GM18499 (cell line): Measurements from ENCODE around the gene SYT1.
A peak's percentile ranks its signal among the peaks of the same experiment; 100 is the strongest.
"Not testable (repeated sequence)": the region's sequence is repeated elsewhere in the genome, so short reads cannot be mapped to it uniquely, and the experiment has no call there.

Source experiments
- ATAC-seq: cut with Tn5 transposase; IDR thresholded peaks from one replicate; pipeline ENCODE4 v1.9.1; 2021; ENCODE audit warnings: moderate number of reproducible peaks; ENCODE audit not compliant: insufficient read depth, unreplicated experiment

SYT1 gene

DNA sequence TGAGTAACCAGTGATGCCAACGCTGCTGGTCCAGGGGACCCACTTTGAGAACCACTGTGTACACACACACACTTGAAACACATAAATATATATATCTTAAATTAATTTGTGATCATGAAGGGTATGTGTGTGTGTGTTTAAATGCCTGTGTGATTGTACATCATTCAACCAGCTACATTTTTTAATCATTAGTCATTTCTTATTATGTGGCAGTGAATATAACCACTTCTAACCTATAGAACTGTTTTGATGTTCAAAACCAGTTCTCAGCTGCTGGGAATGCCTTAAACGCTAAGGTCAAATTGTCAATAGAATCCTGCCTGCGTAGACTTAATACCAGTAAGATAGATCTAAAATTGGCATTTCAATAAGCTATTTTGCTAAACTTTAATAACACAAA lies 330.0 kb downstream of the SYT1 start:
- no peak for ATAC-seq

DNA sequence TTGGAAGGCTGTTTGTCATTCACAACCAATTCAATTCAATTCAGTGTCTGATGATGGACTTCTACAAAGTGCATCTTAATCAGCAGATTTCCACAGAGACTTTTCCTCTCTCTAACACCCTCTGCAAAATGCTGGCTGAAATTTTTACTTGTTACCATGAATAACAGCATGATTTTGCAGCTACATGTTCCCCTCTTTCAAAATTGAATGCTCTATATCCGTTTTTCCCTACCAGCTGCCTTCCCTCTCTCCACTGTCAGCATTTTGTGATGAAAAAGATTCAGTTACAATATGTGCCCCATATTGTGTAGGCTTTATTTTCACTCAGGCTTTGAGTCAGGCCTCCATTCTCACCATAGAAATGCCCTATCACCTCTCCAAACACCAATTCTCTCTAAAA lies 334.6 kb downstream of the SYT1 start:
- ATAC-seq: no peak

DNA sequence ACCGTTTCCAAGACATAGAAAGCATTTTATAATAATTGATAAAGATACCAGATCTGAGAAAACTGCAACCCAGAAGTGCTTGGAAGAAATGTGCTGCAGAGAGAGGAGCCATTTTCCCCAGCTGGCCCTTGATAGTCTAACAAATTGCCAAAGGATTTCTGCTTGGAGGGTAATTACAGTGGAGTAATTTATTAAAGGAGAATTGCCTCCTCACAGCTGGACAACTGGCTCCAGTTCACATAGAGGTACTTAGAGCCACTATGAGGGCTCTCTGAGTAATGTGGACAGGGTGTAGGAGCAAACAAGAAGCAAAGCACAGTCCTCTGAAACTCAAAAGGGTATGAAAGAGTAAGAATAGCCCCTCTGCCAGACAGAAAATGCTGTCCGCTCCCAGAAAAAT lies 335.6 kb downstream of the SYT1 start:
- no peak for ATAC-seq

DNA sequence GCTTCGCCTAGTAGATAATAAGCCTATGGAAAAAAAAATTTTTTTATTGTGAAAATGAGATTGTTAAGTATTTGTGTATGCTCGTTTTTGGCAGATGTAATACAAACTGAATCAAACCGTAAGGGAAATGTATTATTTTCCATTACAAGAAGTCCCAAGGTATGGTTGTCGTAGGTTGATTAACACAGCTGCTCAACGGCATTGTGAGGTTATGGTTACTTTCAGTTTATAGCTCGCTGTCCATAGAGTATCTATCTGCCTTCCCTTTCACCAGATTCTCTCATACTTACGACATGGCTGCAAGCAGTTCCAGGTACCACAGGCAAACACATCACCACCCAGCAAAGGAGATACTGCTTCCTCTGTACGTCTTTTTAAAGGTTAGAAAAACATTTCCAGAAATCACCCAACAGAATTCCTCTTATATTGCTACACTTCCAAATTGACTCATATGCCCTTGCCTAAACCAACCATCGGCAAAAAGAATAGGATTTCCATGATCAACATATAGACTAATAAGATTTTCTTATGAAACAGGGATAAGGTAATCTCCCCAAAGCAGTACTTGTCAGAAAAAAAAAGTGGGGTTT lies 338.6 kb downstream of the SYT1 start:
- no peak for ATAC-seq

DNA sequence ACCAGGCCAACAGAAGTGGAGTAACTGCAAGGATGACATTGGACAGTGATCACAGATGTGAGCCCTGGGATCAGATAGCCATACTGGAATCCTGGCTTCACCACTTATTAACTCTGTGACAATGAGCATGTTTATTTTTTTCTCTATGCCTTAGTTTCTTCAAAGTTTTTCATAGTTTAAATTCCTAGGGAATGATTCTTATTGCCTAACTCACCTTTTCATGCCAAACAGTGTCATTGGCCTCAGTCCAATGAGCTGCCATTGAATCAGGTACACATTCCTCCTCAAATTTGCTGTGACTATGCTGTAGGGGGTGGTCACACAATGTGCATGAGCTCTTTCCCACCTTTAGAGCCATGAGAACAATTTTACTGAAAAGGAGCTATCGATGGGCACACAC lies 342.3 kb downstream of the SYT1 start:
- no peak for ATAC-seq

DNA sequence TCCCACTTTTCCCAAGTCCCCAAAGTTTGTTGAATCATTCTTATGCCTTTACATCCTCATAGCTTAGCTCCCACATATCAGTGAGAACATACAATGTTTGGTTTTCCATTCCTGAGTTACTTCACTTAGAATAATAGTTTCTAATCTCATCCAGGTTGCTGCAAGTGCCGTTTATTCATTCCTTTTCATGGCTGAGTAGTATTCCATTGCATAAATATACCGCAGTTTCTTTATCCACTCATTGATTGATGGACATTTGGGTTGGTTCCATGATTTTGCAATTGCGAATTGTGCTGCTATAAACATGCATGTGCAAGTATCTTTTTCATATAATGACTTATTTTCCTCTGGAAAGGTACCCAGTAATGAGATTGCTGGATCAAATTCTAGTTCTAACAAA lies 345.8 kb downstream of the SYT1 start:
- ATAC-seq: not testable (repeated sequence)

DNA sequence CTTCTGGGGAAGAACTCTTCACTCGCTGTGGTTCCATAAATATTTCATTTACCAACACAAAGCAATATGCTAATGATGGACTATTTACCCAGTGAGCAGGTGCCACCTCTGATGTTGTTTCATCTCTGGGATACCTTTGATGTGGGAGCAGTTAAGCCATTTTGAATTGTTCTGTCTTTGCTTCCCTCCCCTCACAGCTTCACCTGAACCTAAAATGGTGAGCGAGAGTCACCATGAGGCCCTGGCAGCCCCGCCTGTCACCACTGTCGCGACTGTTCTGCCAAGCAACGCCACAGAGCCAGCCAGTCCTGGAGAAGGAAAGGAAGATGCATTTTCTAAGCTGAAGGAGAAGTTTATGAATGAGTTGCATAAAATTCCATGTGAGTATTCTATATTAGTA lies 352.7 kb downstream of the SYT1 start:
- ATAC-seq: no peak

DNA sequence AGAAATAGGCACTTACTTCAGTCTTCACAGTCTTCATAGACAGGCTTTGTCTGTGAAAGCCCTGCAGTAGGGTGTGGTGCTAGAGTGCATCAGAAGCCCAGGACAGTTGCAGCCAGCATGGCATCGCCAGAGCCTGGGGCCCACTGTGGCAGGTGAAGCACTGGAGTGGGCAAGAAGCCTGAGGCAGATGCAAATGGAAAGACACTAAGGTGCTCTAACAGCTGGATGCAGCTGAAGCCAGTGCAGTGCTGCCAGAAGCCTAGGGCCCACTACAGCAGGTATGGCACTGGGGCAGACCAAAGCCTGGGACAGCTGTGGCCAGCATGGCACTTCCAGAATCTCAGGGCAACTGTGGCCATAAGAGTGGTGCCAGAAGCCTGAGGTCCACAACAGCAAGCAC lies 358.6 kb downstream of the SYT1 start:
- ATAC-seq: no peak

DNA sequence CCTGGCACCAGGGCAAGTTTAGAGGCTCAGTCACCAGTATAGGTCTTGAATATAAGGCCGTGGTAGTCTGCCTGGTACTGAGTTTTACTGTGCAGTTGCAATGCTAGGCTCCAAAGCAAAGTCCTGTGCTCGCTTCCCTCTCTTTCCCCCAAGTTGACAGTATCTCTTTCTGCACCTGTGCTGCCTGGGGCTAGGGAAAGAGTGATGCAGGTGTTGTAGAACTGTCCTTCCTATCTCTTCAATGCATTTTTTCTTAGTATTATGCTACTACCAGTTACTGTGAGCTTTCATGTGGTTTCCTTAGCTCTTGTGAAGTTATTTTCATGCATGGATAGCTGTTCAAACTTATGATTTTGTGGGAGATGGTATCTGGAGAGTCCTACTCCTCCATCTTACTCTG lies 359.2 kb downstream of the SYT1 start:
- ATAC-seq: no peak

DNA sequence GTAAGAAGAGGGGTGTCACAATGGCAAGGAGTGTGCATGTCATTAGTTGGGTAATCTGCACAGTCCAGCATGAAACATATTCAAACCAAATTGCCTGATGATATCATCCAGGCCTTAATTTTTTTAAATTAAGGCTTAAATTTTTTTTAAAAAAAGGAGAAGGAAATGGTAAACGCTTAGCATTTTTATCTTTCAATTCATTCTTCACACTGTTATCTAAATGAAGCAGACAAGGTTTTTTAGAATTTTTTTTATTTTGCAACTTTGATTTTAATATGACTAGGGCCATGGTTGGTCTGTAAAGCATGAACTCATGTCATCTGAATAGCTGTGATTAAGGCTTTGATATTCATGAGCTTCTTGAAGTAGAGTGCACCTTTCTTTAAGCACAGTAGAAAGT lies 362.5 kb downstream of the SYT1 start:
- no peak for ATAC-seq

DNA sequence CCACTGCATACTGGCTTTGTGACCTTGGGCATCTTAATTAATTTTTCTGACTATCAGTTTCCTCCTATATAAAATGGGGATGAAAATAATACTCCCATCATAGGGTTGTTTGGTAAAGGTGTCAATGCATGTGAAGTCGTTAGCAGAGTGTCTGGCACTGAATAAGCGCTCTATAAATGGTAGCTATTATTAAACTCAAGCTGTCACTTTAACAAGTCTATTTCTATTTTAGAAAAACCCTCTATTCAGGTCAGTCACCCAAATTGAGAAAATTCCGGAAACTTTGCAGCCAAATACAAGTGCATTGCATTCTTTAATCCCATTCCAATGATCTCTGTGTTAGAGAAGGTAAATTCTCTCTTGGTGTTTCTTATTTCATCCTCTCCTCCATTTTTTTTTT lies 363.1 kb downstream of the SYT1 start:
- ATAC-seq: no peak

DNA sequence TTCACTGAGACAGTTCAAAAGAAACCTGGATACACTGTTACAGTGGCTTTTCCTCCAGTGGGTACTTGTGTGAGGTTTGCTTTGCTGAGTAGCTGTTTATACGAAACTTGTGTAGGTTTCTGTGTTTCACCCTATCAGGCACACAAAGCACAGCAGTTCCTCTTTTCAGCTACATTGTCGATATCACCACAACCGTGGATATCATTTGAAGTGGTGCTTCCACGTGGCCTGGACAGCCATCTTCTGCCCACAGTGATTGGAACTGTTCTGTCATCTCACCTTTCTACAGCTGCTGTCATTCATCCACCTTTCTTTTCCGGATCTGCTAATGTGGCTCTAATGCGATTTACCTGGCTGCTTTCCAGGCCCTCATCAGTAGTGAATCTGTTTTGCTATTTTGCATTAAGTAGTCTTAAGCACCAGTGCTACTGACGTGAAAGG lies 368.8 kb downstream of the SYT1 start:
- ATAC-seq: peak; percentile 78

DNA sequence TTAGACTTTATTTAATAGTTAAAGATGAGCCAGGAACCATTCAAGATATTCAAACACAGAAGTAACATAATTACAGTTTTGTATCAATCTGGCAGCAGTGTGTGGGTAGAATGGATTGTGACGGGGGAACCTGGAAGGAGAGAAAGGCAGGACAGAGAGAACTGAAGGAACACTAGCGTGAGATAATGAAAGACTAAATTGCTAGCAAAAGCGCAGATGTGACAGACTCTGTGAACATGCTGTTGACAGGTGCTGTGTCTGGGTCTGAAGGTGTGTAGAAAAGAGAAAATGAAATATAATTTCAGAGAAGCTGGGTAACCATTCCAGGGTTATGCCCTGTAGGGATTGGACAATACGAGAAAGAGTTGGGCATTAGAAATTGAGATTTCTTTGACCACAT lies 372.3 kb downstream of the SYT1 start:
- ATAC-seq: no peak

DNA sequence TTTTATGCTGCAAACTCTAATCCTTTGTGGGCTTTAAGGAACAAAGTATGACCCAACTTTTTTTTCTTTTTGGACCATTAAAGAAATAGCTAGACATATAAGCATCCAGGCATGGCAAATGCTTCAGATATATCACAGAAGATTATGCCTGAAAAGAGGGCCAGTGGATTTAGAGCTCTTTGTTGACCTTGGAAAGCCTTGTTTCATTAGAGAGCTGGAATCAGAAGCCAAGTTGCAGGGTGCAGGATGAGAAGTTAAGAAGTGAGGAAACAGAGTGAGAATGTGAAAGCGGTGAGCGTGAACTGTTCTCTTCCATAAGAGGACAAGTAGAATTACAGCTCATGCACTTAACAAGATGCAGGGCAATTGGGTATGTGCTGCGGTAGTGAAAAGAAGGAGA lies 373.7 kb downstream of the SYT1 start:
- no peak for ATAC-seq

DNA sequence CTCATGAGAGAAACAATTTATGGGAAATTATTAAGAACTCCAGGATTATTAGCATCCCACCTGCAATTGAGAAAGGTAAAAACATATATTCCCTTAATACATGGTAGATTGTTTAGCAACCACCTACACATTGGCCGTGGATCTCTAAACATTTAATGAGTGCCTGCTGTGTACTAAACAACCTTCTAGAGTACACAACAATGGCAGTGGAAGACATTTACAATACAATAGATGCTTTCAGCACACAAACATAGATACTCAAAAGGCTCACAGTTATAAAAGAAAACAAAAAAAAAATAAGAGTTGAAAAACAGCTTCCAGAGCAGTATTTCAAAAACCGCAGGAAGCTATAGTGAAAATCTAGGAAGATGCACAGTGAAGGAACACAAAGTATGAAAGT lies 382.9 kb downstream of the SYT1 start:
- ATAC-seq: no peak

DNA sequence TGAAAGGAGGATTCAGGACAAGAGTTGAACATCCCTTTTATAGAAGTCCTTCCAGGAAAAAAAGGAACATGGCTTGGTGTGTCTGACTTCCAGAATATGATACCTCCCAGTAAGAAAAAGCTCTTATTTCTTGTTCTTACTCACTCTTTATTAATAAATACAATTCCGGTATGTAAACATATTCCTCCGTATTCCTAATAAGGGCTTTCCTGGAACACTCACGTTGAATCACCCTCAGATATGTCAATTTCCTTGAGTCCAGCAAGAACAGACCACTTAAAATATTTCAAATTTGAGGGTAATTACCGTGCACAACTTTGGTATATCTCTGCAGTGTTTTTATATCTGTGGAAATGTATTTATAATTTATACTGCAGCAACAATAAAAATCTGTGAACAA lies 385.6 kb downstream of the SYT1 start:
- ATAC-seq: no peak

DNA sequence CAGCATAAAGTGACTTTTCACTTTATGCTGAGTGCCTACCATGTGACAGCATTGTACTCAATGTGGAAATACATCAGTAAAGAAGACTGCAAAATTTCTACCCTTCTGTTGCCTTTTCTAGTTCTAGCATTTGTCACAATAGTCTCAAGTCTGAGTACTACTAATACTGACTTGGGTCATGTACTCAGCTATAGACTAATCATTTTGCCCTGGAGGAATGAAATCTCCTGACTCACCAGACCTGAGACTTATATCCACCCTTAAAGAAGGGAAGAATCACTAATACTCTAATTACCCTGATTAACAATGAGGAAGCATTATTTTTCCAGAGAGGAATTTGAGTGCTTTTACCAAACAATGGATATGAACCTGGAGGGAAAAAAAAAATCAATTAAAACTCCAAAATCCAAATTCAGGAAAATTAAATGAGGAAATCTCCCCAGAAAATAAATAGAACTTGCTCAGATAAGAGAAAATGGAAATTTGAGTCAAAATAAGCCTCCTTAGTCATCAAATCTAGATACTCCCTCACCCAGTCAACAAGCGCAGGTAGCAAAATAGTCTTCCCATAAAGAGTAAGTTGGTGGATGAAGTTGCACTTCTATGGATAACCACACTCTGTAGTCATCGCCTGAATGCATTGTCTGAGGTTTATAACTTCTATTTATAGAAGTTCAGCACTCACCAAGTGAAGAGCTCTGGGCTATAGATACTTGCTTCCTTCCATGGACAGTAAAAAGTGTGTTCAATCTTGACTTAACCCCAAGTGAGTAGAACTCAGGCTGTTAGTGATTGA lies 386.6 kb downstream of the SYT1 start:
- no peak for ATAC-seq

DNA sequence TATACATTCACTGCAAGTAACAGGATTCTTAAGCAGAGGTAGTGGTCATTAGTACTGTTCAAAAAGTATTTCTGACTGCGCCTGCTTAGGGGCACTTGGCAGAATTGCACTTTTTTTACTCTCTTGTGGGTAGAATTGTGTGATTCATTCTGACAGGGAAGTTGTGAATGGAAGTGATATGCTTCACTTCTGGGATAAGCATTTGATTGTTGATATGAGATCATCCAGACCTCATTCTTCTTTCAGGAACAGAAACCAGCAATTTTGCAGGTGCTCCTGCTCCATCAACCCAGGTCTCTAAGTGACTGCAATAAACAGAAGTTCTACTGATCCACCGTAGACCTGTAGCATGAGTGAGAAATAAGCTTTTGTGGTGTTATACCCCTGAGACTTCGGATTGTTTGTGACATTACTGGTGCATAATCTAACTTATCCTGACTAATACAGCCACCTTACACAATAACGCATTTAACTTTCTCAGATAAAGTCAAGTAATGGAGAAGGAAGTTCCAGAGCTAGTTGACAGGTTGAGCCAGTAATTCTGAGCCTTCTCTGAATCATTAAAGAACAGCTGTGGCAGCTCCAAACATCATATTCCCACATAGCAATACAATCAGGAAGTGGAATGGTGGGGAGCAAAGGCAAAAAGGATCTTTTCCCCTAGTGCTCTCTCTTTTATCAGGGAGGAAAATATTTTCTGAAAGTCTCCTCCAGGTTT lies 387.9 kb downstream of the SYT1 start:
- ATAC-seq: no peak

DNA sequence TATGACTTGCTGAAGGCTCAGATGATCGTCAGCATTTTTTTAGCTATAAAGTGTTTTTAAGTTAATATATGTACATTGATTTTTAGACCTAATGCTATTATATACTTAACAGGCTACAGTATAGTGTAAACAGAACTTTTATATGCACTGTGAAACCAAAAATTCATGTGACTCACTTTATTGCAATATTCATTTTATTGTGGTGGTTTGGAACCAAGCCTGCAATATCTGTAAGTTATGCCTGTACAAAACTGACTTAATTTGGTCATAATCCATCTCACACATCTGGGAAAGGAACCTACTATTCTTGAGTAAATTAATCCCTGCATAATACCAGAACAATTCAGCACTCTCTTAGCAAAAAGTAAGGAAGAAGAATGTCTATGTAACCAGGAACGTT lies 390.7 kb downstream of the SYT1 start:
- ATAC-seq: no peak

DNA sequence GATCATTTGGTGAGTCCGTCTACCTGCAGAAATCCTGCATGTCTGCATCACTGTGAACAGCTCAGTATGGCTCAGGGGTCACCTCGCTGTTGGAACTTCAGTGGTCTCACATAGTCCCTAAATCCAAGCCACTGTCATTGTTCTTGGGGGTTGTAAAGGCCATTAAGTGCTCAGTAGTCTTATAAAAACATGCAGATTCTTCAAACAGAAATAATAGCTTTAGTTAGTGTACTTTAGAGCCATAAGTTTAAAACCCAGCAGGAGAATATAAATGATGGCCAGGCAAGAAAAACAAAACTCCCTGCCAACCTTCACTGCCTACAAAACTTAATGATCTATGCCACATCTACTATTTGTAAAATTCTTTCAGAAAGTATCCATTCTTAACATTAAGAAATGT lies 396.3 kb downstream of the SYT1 start:
- ATAC-seq: no peak

DNA sequence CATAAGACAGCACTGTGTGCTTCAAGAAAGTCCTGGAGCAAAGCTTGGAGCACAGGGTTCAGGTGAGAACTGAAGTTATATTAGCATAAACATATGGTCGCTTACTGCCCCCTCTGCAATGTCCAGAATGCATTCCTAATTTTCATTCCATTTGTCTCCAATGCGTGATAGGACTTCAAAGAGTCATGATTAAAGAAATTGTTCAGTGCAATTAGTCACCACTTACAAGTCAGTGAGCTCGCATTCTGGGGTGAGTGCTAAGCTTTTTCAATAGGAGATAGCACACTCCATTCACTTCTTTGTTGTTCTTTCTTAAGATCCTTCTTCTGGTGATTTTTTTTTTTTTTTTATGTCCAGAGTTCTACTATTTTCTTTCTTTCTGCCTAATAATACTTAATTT lies 398.4 kb downstream of the SYT1 start:
- ATAC-seq: no peak
